Measurements from ENCODE around the gene RABGEF1. TPM values are rescaled to one million over a fixed set of nuclear protein-coding genes. Genes with fewer than 3 reads are reported as not detected.
"Not testable (repeated sequence)": the region's sequence is repeated elsewhere in the genome, so short reads cannot be mapped to it uniquely, and the experiment has no call there.

RABGEF1 gene
- total and polyA plus RNA-seq, 2 of the 8 experiments (the other 6 are each of a cell fraction or from before 2014, with no cell fraction given), result 10.2 to 18.0 TPM

GRCh38 chr7:66816658-66817057 lies 76.1 kb downstream of the RABGEF1 start:
- not testable (repeated sequence) for H3K23me2 ChIP-seq (ENCODE audit: low read depth, low read length); H2BK12ac ChIP-seq (ENCODE audit: low read depth, low read length); H2BK5ac ChIP-seq (ENCODE audit: low read depth, low read length); H3K27ac ChIP-seq (ENCODE audit: low read depth, low read length); H4K5ac ChIP-seq (ENCODE audit: insufficient read length, low read depth, low read length); H3K4me2 ChIP-seq (ENCODE audit: insufficient read depth in 1 of 2, low read depth in 2 of 2, low read length in 2 of 2); H3K4ac ChIP-seq (replicated peaks; ENCODE audit: insufficient read length, low read depth, low read length); FAIRE-seq; H3K23ac ChIP-seq (ENCODE audit: insufficient read length); H3K56ac ChIP-seq (replicated peaks; ENCODE audit: insufficient read length, low read depth, low read length); H3K4me1 ChIP-seq (replicated peaks in 1 of 4; ENCODE audit: control insufficient read depth in 3 of 4, insufficient read depth in 4 of 4, low read length in 3 of 4); H3K36me3 ChIP-seq (ENCODE audit: control insufficient read depth in 2 of 4, insufficient read depth in 4 of 4, low read length in 3 of 4); H3K79me2 ChIP-seq (ENCODE audit: control insufficient read depth in 1 of 2, insufficient read depth in 2 of 2, low read length in 2 of 2); H4K8ac ChIP-seq (ENCODE audit: extremely low read depth, insufficient read depth, low read length); DNase-seq (ENCODE audit: low read depth in 1 of 2, low spot score in 2 of 2); H3K18ac ChIP-seq (ENCODE audit: extremely low read depth, low read length); H3K79me1 ChIP-seq (ENCODE audit: low read depth, low read length); H2AK5ac ChIP-seq (ENCODE audit: low read depth, low read length); H2AFZ ChIP-seq (ENCODE audit: low read length); H3K9me3 ChIP-seq (ENCODE audit: insufficient read depth in 2 of 2, low read depth in 1 of 2, low read length in 1 of 2); H2BK120ac ChIP-seq (replicated peaks; ENCODE audit: low read depth, low read length); H4K20me1 ChIP-seq (replicated peaks in 1 of 2; ENCODE audit: control insufficient read depth in 1 of 2, insufficient read depth in 2 of 2, low read length in 2 of 2); H3K9ac ChIP-seq (replicated peaks in 1 of 4; ENCODE audit: extremely low read depth in 1 of 4, low read depth in 3 of 4, low read length in 3 of 4); H3K4me3 ChIP-seq (ENCODE audit: extremely low read depth in 1 of 4, insufficient read depth in 2 of 4, low read depth in 3 of 4, low read length in 4 of 4); H2BK20ac ChIP-seq (ENCODE audit: low read length); H4K91ac ChIP-seq (replicated peaks; ENCODE audit: insufficient read length, low read length); H3K14ac ChIP-seq (ENCODE audit: insufficient read length); H3K27me3 ChIP-seq (replicated peaks in 1 of 4; ENCODE audit: control insufficient read depth in 3 of 4, extremely low read depth in 1 of 4, insufficient read depth in 3 of 4, low read length in 3 of 4); H2BK15ac ChIP-seq (ENCODE audit: low read length)
- POLR2A ChIA-PET (ENCODE audit: partially characterized antibody), result interaction anchor here (0.6 to 1.7 kb wide), 5 partner anchors 8 to 275 kb away, joined by 3 to 4 read pairs (median 3); no protein-coding TSS in a partner anchor
- 95% methylated on average over 7 of the region's 7 CpGs; no CpG with 5 or more reads in 1 of the 2 experiments for WGBS, 2 experiments (ENCODE audit: extremely low coverage in 1 of 2, insufficient coverage in 1 of 2, insufficient read length in 1 of 2, insufficient replicate concordance in 2 of 2, low coverage in 1 of 2, low lambda C conversion rate in 2 of 2, missing lambda C conversion rate in 1 of 2)
- CTCF ChIA-PET (ENCODE audit: partially characterized antibody), result interaction anchor here (0.6 to 1.5 kb wide), 2 partner anchors 89 to 95 kb away, joined by 3 to 5 read pairs; no protein-coding TSS in a partner anchor

- H2AK5ac ChIP-seq (ENCODE audit: low read depth, low read length); H4K8ac ChIP-seq (ENCODE audit: extremely low read depth, insufficient read depth, low read length); H3K79me1 ChIP-seq (ENCODE audit: low read depth, low read length); H3K4me3 ChIP-seq (ENCODE audit: extremely low read depth in 1 of 4, insufficient read depth in 2 of 4, low read depth in 3 of 4, low read length in 4 of 4); H4K20me1 ChIP-seq (replicated peaks in 1 of 2; ENCODE audit: control insufficient read depth in 1 of 2, insufficient read depth in 2 of 2, low read length in 2 of 2); DNase-seq (ENCODE audit: low read depth in 1 of 2, low spot score in 2 of 2); H3K18ac ChIP-seq (ENCODE audit: extremely low read depth, low read length); H3K4me1 ChIP-seq (replicated peaks in 1 of 4; ENCODE audit: control insufficient read depth in 3 of 4, insufficient read depth in 4 of 4, low read length in 3 of 4); H4K5ac ChIP-seq (ENCODE audit: insufficient read length, low read depth, low read length); H3K4me2 ChIP-seq (ENCODE audit: insufficient read depth in 1 of 2, low read depth in 2 of 2, low read length in 2 of 2); H2BK12ac ChIP-seq (ENCODE audit: low read depth, low read length); H2BK5ac ChIP-seq (ENCODE audit: low read depth, low read length); H3K56ac ChIP-seq (replicated peaks; ENCODE audit: insufficient read length, low read depth, low read length); H2BK120ac ChIP-seq (replicated peaks; ENCODE audit: low read depth, low read length); H3K9me3 ChIP-seq (ENCODE audit: insufficient read depth in 2 of 2, low read depth in 1 of 2, low read length in 1 of 2); H2AFZ ChIP-seq (ENCODE audit: low read length); H3K27me3 ChIP-seq (replicated peaks in 1 of 4; ENCODE audit: control insufficient read depth in 3 of 4, extremely low read depth in 1 of 4, insufficient read depth in 3 of 4, low read length in 3 of 4); H4K91ac ChIP-seq (replicated peaks; ENCODE audit: insufficient read length, low read length); H2BK15ac ChIP-seq (ENCODE audit: low read length); H3K4ac ChIP-seq (replicated peaks; ENCODE audit: insufficient read length, low read depth, low read length); H3K27ac ChIP-seq (ENCODE audit: low read depth, low read length); H2BK20ac ChIP-seq (ENCODE audit: low read length); H3K14ac ChIP-seq (ENCODE audit: insufficient read length); H3K79me2 ChIP-seq (ENCODE audit: control insufficient read depth in 1 of 2, insufficient read depth in 2 of 2, low read length in 2 of 2); H3K36me3 ChIP-seq (ENCODE audit: control insufficient read depth in 2 of 4, insufficient read depth in 4 of 4, low read length in 3 of 4); H3K9ac ChIP-seq (replicated peaks in 1 of 4; ENCODE audit: extremely low read depth in 1 of 4, low read depth in 3 of 4, low read length in 3 of 4); FAIRE-seq; H3K23ac ChIP-seq (ENCODE audit: insufficient read length); H3K23me2 ChIP-seq (ENCODE audit: low read depth, low read length): not testable (repeated sequence)
- 97% methylated on average over 6 of the region's 8 CpGs; no CpG with 5 or more reads in 1 of the 2 experiments for WGBS, 2 experiments (ENCODE audit: extremely low coverage in 1 of 2, insufficient coverage in 1 of 2, insufficient read length in 1 of 2, insufficient replicate concordance in 2 of 2, low coverage in 1 of 2, low lambda C conversion rate in 2 of 2, missing lambda C conversion rate in 1 of 2)
- POLR2A ChIA-PET (ENCODE audit: partially characterized antibody), result interaction anchor here (0.6 to 1.7 kb wide), 5 partner anchors 9 to 276 kb away, joined by 3 to 4 read pairs (median 3); no protein-coding TSS in a partner anchor
- CTCF ChIA-PET (ENCODE audit: partially characterized antibody), result interaction anchor here (1.5 kb wide), 1 partner anchor 88 kb away, joined by 5 read pairs; no protein-coding TSS in a partner anchor
These were observed 76.8 kb downstream of the RABGEF1 start for GRCh38 chr7:66817208-66817795.
